GM06990 (cell line): ENCODE results near the gene BAIAP2.

Experiments
- DNase-seq: peaks from one replicate; pipeline ENCODE4 v3.0.0-alpha.2; 2011; ENCODE audit not compliant: insufficient read length; ENCODE audit errors: extremely low read depth
- H3K27me3 ChIP-seq: replicated peaks from 2 replicates; pipeline ENCODE4 v1.6.0; 2011; ENCODE audit warnings: low read length; ENCODE audit not compliant: control insufficient read depth, insufficient read depth
- H3K36me3 ChIP-seq: 2 replicates; pipeline ENCODE4 v1.5.1; 2011; ENCODE audit warnings: low read length; ENCODE audit not compliant: control insufficient read depth, insufficient read depth
- H3K4me3 ChIP-seq: replicated peaks from 2 replicates; pipeline ENCODE4 v1.5.1; 2011; ENCODE audit warnings: low read depth, mild to moderate bottlenecking, control low read depth, low read length
- TF ChIP-seq, protein P1 (sequence below): IDR thresholded peaks from 2 replicates; pipeline ENCODE4 v1.5.1; 2011; ENCODE audit warnings: low read length, control low read depth, mild to moderate bottlenecking, inconsistent platforms; ENCODE audit not compliant: insufficient read depth, poor library complexity, severe bottlenecking

Gene BAIAP2

DNA sequence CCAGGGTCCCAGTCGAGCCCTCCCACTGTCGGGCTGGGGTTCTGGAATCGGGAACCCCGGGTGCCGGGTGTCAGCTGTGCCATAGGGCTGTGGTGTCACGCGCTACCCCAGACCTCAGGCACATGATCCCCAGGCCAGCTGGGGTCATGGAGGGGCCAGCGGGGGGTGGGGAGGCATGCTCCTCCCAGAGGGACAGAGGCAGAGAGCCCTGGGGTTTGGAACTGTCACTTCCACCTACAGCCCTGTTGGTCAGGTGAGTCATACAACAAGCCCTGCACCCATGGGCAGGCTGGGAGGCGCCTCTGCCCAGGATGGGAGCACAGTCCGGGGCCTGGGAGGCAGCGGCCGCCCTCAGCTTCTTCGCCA is 63.0 kb downstream of the BAIAP2 start:
- no peak for DNase-seq
- H3K27me3 ChIP-seq, result peaks cover 4% of the 10 kb centered on the region

DNA sequence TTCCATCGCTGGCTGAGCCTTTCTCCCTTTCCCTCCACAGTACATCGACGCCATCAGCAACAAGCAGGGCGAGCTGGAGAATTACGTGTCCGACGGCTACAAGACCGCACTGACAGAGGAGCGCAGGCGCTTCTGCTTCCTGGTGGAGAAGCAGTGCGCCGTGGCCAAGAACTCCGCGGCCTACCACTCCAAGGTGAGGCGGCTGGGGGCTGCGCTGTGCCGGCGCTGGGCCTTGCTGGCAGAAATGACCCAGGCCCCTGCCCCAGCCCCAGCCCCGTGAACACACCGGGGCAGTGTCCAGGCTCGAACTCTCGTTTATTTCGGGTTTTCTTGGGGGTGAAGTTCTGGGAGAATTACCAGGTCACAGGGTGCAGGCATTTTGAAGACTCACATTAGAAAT is 64.9 kb downstream of the BAIAP2 start:
- Histone ChIP-seq H3K4me3 (no peak overlapping the region), H3K36me3 (no peaks in the 10 kb centered on the region), H3K27me3 (no peaks in the 10 kb centered on the region; the same call in 1 of the 2 replicates)
- TF ChIP-seq, protein P1, sequence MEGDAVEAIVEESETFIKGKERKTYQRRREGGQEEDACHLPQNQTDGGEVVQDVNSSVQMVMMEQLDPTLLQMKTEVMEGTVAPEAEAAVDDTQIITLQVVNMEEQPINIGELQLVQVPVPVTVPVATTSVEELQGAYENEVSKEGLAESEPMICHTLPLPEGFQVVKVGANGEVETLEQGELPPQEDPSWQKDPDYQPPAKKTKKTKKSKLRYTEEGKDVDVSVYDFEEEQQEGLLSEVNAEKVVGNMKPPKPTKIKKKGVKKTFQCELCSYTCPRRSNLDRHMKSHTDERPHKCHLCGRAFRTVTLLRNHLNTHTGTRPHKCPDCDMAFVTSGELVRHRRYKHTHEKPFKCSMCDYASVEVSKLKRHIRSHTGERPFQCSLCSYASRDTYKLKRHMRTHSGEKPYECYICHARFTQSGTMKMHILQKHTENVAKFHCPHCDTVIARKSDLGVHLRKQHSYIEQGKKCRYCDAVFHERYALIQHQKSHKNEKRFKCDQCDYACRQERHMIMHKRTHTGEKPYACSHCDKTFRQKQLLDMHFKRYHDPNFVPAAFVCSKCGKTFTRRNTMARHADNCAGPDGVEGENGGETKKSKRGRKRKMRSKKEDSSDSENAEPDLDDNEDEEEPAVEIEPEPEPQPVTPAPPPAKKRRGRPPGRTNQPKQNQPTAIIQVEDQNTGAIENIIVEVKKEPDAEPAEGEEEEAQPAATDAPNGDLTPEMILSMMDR, result no peak
- no peak for DNase-seq

More for the DNA sequence above, 63.0 kb downstream of the BAIAP2 start:
- TF ChIP-seq, protein P1, result no peak
- Histone ChIP-seq H3K36me3 (no peaks in the 10 kb centered on the region), H3K4me3 (no peak overlapping the region)

- TF ChIP-seq, protein P1, result no peak
- no peak overlapping the region for H3K4me3 ChIP-seq
- no peak for DNase-seq
- H3K27me3 ChIP-seq, result no peaks in the 10 kb centered on the region; the same call in 1 of the 2 replicates
- no peaks in the 10 kb centered on the region for H3K36me3 ChIP-seq
Observed at GRCh38 chr17:81100668-81101067, 65.7 kb downstream of the BAIAP2 start.

GRCh38 chr17:81101614-81102306 is 66.8 kb downstream of the BAIAP2 start:
- TF ChIP-seq, protein P1, result peak; percentile 100

DNA sequence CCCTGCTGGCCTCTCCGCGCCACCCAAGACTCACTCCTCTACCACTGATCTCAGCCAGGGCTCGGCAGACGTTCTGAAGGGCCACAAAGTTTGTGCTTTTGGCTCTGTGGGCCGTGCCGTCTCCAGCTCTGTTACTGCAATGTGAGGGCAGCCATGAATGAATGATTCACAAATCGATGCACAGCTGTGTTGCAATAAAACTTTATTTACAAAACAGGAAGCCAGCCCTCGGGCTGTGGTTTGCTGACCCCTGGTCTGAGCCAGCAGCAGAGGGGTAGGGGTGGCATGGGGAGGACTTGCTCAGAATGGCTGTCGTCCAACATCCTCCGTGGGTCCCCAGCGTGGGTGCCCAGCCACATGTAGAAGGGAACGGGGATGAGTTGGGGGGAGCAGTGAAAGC is 67.4 kb downstream of the BAIAP2 start:
- DNase-seq, result no peak
- TF ChIP-seq, protein P1, result no peak
- Histone ChIP-seq H3K36me3 (no peaks in the 10 kb centered on the region), H3K27me3 (no peaks in the 10 kb centered on the region; the same call in 1 of the 2 replicates), H3K4me3 (no peak overlapping the region)

More at GRCh38 chr17:81101614-81102306, 66.8 kb downstream of the BAIAP2 start:
- H3K27me3 ChIP-seq, result no peaks in the 10 kb centered on the region
- H3K36me3 ChIP-seq, result no peaks in the 10 kb centered on the region
- peak; percentile 82 for DNase-seq
- H3K4me3 ChIP-seq, result no peak overlapping the region
